GM19463 (cell line): Measurements from ENCODE around the gene FARP1.

Experiments
- ATAC-seq: cut with Tn5 transposase; IDR thresholded peaks from one replicate; pipeline ENCODE4 v1.9.1; 2021; ENCODE audit warnings: mild to moderate bottlenecking, moderate library complexity; ENCODE audit not compliant: unreplicated experiment

Gene FARP1

GRCh38 chr13:98172590-98173422 is 29.9 kb downstream of the FARP1 start:
- ATAC-seq: no peak

GRCh38 chr13:98173431-98174152 is 30.7 kb downstream of the FARP1 start:
- ATAC-seq: no peak

- ATAC-seq: no peak
Measured at GRCh38 chr13:98174307-98174706, 31.4 kb downstream of the FARP1 start.

GRCh38 chr13:98175043-98175442 is 32.1 kb downstream of the FARP1 start:
- ATAC-seq: no peak

- no peak for ATAC-seq
Measured at GRCh38 chr13:98175823-98176222, 32.9 kb downstream of the FARP1 start.

GRCh38 chr13:98176777-98177608 is 34.1 kb downstream of the FARP1 start, which contains the start of gene RNF113B:
Gene RNF113B (minus strand): TSS chr13:98177269. CDS start chr13:98177236, 33 bp downstream.
- no peak for ATAC-seq

- no peak for ATAC-seq
Measured at GRCh38 chr13:98180092-98180491, 37.2 kb downstream of the FARP1 start.

GRCh38 chr13:98181111-98181815 is 38.4 kb downstream of the FARP1 start:
- no peak for ATAC-seq

- no peak for ATAC-seq
Measured at GRCh38 chr13:98182153-98182552, 39.3 kb downstream of the FARP1 start.

GRCh38 chr13:98182589-98182988 is 39.7 kb downstream of the FARP1 start:
- ATAC-seq: no peak

GRCh38 chr13:98184792-98185191 is 41.9 kb downstream of the FARP1 start:
- no peak for ATAC-seq

- no peak for ATAC-seq
Measured at GRCh38 chr13:98187155-98187964, 44.5 kb downstream of the FARP1 start.

- ATAC-seq: no peak
Measured at GRCh38 chr13:98187965-98188261, 45.0 kb downstream of the FARP1 start.

- ATAC-seq: no peak
Measured at GRCh38 chr13:98188544-98189166, 45.8 kb downstream of the FARP1 start.

- no peak for ATAC-seq
Measured at GRCh38 chr13:98189841-98190505, 47.1 kb downstream of the FARP1 start.

- no peak for ATAC-seq
Measured at GRCh38 chr13:98190889-98191444, 48.1 kb downstream of the FARP1 start.

- no peak for ATAC-seq
Measured at GRCh38 chr13:98192008-98192407, 49.1 kb downstream of the FARP1 start.

GRCh38 chr13:98195054-98195791 is 52.3 kb downstream of the FARP1 start:
- no peak for ATAC-seq
